B cell (primary cell): Measurements from ENCODE around the gene RPS21. TPM values are rescaled to one million over a fixed set of nuclear protein-coding genes. Genes with fewer than 3 reads are reported as not detected.

ENCODE experiments used
- ATAC-seq: fragments of 200-7000 bp; cut with Tn5 transposase; one replicate; pipeline ENCODE4 v1.10.0; 2021; ENCODE audit warnings: low read depth, mild to moderate bottlenecking, moderate number of reproducible peaks, moderate library complexity
- CTCF ChIA-PET: fragments of 350-600 bp; sonication (Branson Sonifier 250); formaldehyde crosslinking; loops from one replicate; lab custom pipeline; 2021; ENCODE audit warnings: antibody characterized with exemption, inconsistent platforms; lab: Charles Lee
- POLR2A ChIA-PET: fragments of 350-600 bp; sonication (Branson Sonifier 250); formaldehyde crosslinking; loops from one replicate; lab custom pipeline; 2021; ENCODE audit warnings: antibody characterized with exemption; lab: Charles Lee
- DNase-seq: peaks from one replicate; pipeline ENCODE4 v3.0.0; 2013
- H2AFZ ChIP-seq: 2 replicates; pipeline ENCODE4 v1.6.1; 2012; ENCODE audit warnings: mild to moderate bottlenecking, low read depth, low read length; ENCODE audit not compliant: insufficient read depth, poor library complexity, severe bottlenecking
- H3K27ac ChIP-seq, 2 donors: 1 replicate in 1 of 2; 2 replicates in 1 of 2; pipeline ENCODE4 v1.5.1; 2012 to 2013; ENCODE audit warnings: low read length in 2 of 2, mild to moderate bottlenecking in 2 of 2, moderate library complexity in 1 of 2
- H3K27me3 ChIP-seq, 4 experiments: fragments of 200-600 bp in 1 of 4; sonication (generic) in 1 of 4; replicated peaks in 1 of 4; 1 replicate in 2 of 4; 2 replicates in 2 of 4; pipeline versions ENCODE4 v1.6.1 to v1.7.0; 2013 to 2016; ENCODE audit warnings: low read length in 3 of 4, mild to moderate bottlenecking in 2 of 4, mixed read lengths in 1 of 4, moderate library complexity in 1 of 4; ENCODE audit not compliant: insufficient read depth in 4 of 4, control insufficient read depth in 3 of 4; ENCODE audit errors: control extremely low read depth in 1 of 4
- H3K36me3 ChIP-seq, 2 experiments: replicated peaks in 1 of 2; 1 replicate in 1 of 2; 2 replicates in 1 of 2; pipeline versions ENCODE4 v1.6.1 to v1.7.1; 2013; ENCODE audit warnings: low read length in 1 of 2; ENCODE audit not compliant: insufficient read depth in 2 of 2, control insufficient read depth in 1 of 2; ENCODE audit errors: control extremely low read depth in 1 of 2, extremely low read depth in 1 of 2
- H3K4me1 ChIP-seq, 2 donors: fragments of 200-600 bp in 1 of 2; sonication (generic) in 1 of 2; 1 replicate in 1 of 2; 2 replicates in 1 of 2; pipeline versions ENCODE4 v1.5.1 to v1.6.1; 2013 to 2017; ENCODE audit warnings: low read length in 2 of 2; ENCODE audit not compliant: control insufficient read depth in 2 of 2, insufficient read depth in 2 of 2
- H3K4me2 ChIP-seq: replicated peaks from 2 replicates; pipeline ENCODE3; 2012; ENCODE audit warnings: mild to moderate bottlenecking, low read depth, low read length; ENCODE audit not compliant: poor library complexity, severe bottlenecking
- H3K4me3 ChIP-seq, 5 experiments: fragments of 200-600 bp in 1 of 5; sonication (generic) in 1 of 5; 1 replicate in 3 of 5; 2 replicates in 2 of 5; pipeline versions ENCODE4 v1.5.1 to v1.7.0; 2011 to 2016; ENCODE audit warnings: low read length in 4 of 5, mild to moderate bottlenecking in 4 of 5, low read depth in 2 of 5, control low read depth in 1 of 5, moderate library complexity in 1 of 5; ENCODE audit not compliant: insufficient read depth in 1 of 5; ENCODE audit errors: control extremely low read depth in 1 of 5, extremely low read depth in 1 of 5
- H3K79me2 ChIP-seq: fragments of 200-600 bp; sonication (generic); one replicate; pipeline ENCODE4 v1.6.0; 2016; ENCODE audit warnings: low read length; ENCODE audit not compliant: control insufficient read depth, insufficient read depth
- H3K9ac ChIP-seq: fragments of 200-600 bp; sonication (generic); 2 replicates; pipeline ENCODE4 v1.6.1; 2017; ENCODE audit warnings: mild to moderate bottlenecking, low read length, moderate library complexity
- H3K9me3 ChIP-seq, 3 donors: one replicate each; pipeline versions ENCODE4 v1.6.1 to v1.7.1; 2013; ENCODE audit warnings: low read length in 2 of 3; ENCODE audit not compliant: control insufficient read depth in 2 of 3, insufficient read depth in 1 of 3; ENCODE audit errors: control extremely low read depth in 1 of 3
- H4K20me1 ChIP-seq: 2 replicates; pipeline ENCODE4 v1.6.0; 2012; ENCODE audit warnings: mild to moderate bottlenecking, low read length; ENCODE audit not compliant: insufficient read depth, control insufficient read depth, poor library complexity, severe bottlenecking
- H3K27ac Mint-ChIP-seq: one replicate; pipeline ENCODE4 v1.8.0; 2021; ENCODE audit warnings: mixed read lengths
- H3K27me3 Mint-ChIP-seq: one replicate; pipeline ENCODE4 v1.8.0; 2021; ENCODE audit warnings: mixed read lengths
- H3K4me1 Mint-ChIP-seq: one replicate; pipeline ENCODE4 v1.8.0; 2021; ENCODE audit warnings: mixed read lengths
- H3K4me3 Mint-ChIP-seq: one replicate; pipeline ENCODE4 v1.8.0; 2021; ENCODE audit warnings: mixed read lengths
- H3K9me3 Mint-ChIP-seq: one replicate; pipeline ENCODE4 v1.8.0; 2022; ENCODE audit warnings: mixed read lengths; ENCODE audit not compliant: insufficient read depth
- EZH2 ChIP-seq: IDR thresholded peaks from 2 replicates; pipeline ENCODE4 v1.6.1; 2012; ENCODE audit warnings: borderline replicate concordance, low read depth, mild to moderate bottlenecking, moderate library complexity, low read length; ENCODE audit not compliant: insufficient read depth, poor library complexity, severe bottlenecking
- WGBS: methylation state at CpG from one replicate; pipeline ENCODE4 v1.1.5; 2013; ENCODE audit warnings: missing lambda C conversion rate; ENCODE audit not compliant: insufficient coverage; 5-methylcytosine and 5-hydroxymethylcytosine counted together
- intact Hi-C: fragments of 100-400 bp; cut with micrococcal nuclease; formaldehyde crosslinking; loops from one replicate; pipeline ENCODE4 v1.10.0; 2022
- polyA plus RNA-seq: library from polyadenylated mRNA; depleted of rRNA; stranded (reverse); fragments of >200 nt; gene quantifications from 2 replicates; pipeline ENCODE4 v1.2.3, GENCODE V29; 2012
- total RNA-seq, 2 donors: library from RNA; stranded (reverse); fragments of 120-200 nt in 1 of 2; gene quantifications; 1 replicate in 1 of 2; 2 replicates in 1 of 2; pipeline versions ENCODE4 v1.2.3 to v1.2.4, GENCODE V29; 2013 to 2022
- TF ChIP-seq, protein P1 (sequence below): fragments of 200-600 bp; IDR thresholded peaks from one replicate; pipeline ENCODE4 v1.8.0; 2022; ENCODE audit warnings: antibody characterized with exemption, mild to moderate bottlenecking

The RPS21 gene
- total and polyA plus RNA-seq, 2 donors (not counting 1 experiment from before 2014, with no cell fraction given) = 2,653 to 9,603 TPM

DNA sequence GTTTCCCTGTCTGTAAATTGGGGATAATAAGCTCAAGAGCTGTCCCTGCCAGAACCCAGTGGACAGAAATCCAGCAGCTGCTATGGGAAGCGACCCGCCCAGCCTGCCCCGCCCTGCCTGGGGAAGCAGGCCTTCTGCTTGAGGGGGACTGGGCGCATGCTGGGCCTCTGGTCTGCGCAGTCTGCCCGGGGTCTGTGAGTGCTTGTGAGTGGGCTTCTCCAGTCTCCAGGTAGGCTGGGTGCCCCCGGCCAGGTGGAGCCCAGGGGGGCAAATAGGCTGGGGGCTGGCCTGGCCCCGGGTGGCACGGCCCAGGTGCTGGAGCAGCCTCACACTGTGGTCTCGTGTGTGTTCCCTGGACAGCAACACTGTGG lies 41.1 kb downstream of the RPS21 start:
- ChIA-PET POLR2A (no interaction called here), CTCF (interaction anchor here (0.6 kb wide), 1 partner anchor 28 kb away, joined by 4 read pairs; no protein-coding TSS in a partner anchor)
- H4K20me1 ChIP-seq = no peaks in the 10 kb centered on the region
- DNase-seq (no peak), ATAC-seq (no peak)
- H3K79me2 ChIP-seq = no peaks in the 10 kb centered on the region
- no peak overlapping the region for H3K4me3 Mint-ChIP-seq
- H2AFZ ChIP-seq = no peak overlapping the region
- no peaks in the 10 kb centered on the region for H3K27me3 ChIP-seq
- no peak overlapping the region for H3K27ac ChIP-seq
- H3K9me3 ChIP-seq = peaks cover 0 to 7% (median 0%) of the 10 kb centered on the region in 3 donors
- no peak overlapping the region for H3K27ac Mint-ChIP-seq
- no peaks in the 10 kb centered on the region for H3K4me1 Mint-ChIP-seq
- WGBS = 90% methylated on average over 10 of the region's 10 CpGs
- H3K4me1 ChIP-seq = no peaks in the 10 kb centered on the region
- H3K27me3 Mint-ChIP-seq = peaks cover 18% of the 10 kb centered on the region
- TF ChIP-seq EZH2 = no peak
- TF ChIP-seq, protein P1, sequence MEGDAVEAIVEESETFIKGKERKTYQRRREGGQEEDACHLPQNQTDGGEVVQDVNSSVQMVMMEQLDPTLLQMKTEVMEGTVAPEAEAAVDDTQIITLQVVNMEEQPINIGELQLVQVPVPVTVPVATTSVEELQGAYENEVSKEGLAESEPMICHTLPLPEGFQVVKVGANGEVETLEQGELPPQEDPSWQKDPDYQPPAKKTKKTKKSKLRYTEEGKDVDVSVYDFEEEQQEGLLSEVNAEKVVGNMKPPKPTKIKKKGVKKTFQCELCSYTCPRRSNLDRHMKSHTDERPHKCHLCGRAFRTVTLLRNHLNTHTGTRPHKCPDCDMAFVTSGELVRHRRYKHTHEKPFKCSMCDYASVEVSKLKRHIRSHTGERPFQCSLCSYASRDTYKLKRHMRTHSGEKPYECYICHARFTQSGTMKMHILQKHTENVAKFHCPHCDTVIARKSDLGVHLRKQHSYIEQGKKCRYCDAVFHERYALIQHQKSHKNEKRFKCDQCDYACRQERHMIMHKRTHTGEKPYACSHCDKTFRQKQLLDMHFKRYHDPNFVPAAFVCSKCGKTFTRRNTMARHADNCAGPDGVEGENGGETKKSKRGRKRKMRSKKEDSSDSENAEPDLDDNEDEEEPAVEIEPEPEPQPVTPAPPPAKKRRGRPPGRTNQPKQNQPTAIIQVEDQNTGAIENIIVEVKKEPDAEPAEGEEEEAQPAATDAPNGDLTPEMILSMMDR = no peak
- H3K4me2 ChIP-seq = no peak overlapping the region
- H3K9me3 Mint-ChIP-seq = no peaks in the 10 kb centered on the region
- H3K9ac ChIP-seq = no peak overlapping the region
- H3K4me3 ChIP-seq = no peak overlapping the region
- no peaks in the 10 kb centered on the region for H3K36me3 ChIP-seq
- intact Hi-C loops = no loop called here

DNA sequence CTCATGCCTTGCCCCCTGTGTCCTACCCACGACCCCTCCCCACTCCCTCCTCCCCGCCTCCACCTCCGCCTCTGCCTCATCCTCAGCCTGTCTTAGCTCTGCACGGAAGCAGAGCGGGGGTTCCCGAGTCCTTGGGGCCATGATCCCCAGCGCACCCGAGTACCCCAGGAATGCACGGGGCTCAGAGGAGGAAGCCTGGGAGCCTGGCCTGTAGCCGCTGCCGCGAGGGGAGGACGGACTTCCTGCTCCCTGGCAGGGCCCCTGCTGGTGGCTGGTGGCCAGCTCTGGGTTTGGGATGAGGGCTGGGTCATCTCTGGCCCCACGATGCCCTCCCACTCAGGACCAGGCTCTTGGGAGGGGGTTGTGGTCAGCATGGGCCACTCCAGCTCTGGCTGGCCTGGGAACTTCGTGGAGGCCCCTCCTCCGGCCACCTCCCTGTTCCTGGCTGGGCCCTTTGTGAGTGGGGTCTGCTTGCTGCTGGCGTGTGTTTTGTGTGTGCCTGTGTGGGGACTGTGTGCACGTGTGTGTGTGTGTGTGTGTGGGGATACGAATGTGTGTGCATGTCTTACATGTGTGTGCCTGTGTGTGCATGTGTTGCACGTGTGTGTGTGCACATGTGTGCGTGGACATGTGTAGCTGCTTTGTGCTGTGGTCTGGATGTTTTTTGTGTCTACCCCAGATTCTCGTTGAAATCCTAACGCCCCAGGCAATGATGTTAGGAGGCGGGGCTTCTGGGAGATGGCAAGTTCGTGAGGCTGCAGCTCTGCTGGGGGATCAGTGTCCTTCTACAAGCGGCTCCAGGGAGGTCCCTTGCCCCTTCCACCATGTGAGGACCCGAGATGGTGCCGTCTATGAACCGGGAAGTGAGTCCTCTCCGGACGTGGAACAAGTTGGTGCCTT lies 41.7 kb downstream of the RPS21 start:
- ChIA-PET CTCF (interaction anchor here (0.6 to 0.9 kb wide), 2 partner anchors 26 to 29 kb away, joined by 3 to 4 read pairs; no protein-coding TSS in a partner anchor), POLR2A (no interaction called here)
- DNase-seq (no peak), ATAC-seq (no peak)
- H3K9me3 Mint-ChIP-seq = no peaks in the 10 kb centered on the region
- H3K36me3 ChIP-seq = no peaks in the 10 kb centered on the region
- no peak overlapping the region for H3K4me2 ChIP-seq
- 58% methylated on average over 31 of the region's 31 CpGs for whole genome bisulfite sequencing
- H3K9ac ChIP-seq = no peak overlapping the region
- H3K4me1 Mint-ChIP-seq = no peaks in the 10 kb centered on the region
- no peaks in the 10 kb centered on the region for H3K79me2 ChIP-seq
- no peaks in the 10 kb centered on the region for H3K27me3 ChIP-seq
- H3K27ac ChIP-seq = no peak overlapping the region
- H2AFZ ChIP-seq = no peak overlapping the region
- no peak overlapping the region for H3K27ac Mint-ChIP-seq
- H3K9me3 ChIP-seq = peaks cover 0 to 7% (median 0%) of the 10 kb centered on the region in 3 donors
- H3K4me1 ChIP-seq = no peaks in the 10 kb centered on the region
- no peaks in the 10 kb centered on the region for H4K20me1 ChIP-seq
- H3K4me3 ChIP-seq = no peak overlapping the region
- H3K27me3 Mint-ChIP-seq = peaks cover 19% of the 10 kb centered on the region
- intact Hi-C loops = no loop called here
- no peak for TF ChIP-seq EZH2
- TF ChIP-seq, protein P1 = no peak
- H3K4me3 Mint-ChIP-seq = no peak overlapping the region
